SU-DHL-6 (cell line): ENCODE measurements around the gene SLC3A2.

Experiments
- H2AFZ ChIP-seq: fragments of 200-600 bp; sonication (generic); 2 replicates; pipeline ENCODE4 v1.6.1; 2014; ENCODE audit warnings: low read depth, mild to moderate bottlenecking, moderate library complexity, mixed read lengths, antibody characterized with exemption, low read length; ENCODE audit not compliant: severe bottlenecking
- H3F3A ChIP-seq: fragments of 200-600 bp; shearing (Covaris generic); 2 replicates; pipeline ENCODE4 v1.6.0; 2016; ENCODE audit warnings: antibody characterized with exemption, mild to moderate bottlenecking; ENCODE audit not compliant: insufficient read depth
- H3K27ac ChIP-seq: fragments of 200-600 bp; sonication (generic); 2 replicates; pipeline ENCODE4 v1.5.1; 2016; ENCODE audit warnings: low read depth, mild to moderate bottlenecking, low read length, moderate library complexity, mixed read lengths
- H3K27me3 ChIP-seq: fragments of 200-600 bp; sonication (generic), shearing (Covaris generic); 2 replicates; pipeline ENCODE4 v1.6.0; 2014; ENCODE audit warnings: mild to moderate bottlenecking, low read length
- H3K36me3 ChIP-seq: fragments of 200-600 bp; sonication (generic); 2 replicates; pipeline ENCODE4 v1.6.1; 2014; ENCODE audit warnings: mild to moderate bottlenecking, low read length, mixed read lengths
- H3K4me2 ChIP-seq: fragments of 300-600, 200-600 bp; shearing (Covaris generic), sonication (generic); 2 replicates; pipeline ENCODE4 v1.6.0; 2014; ENCODE audit warnings: low read length, low read depth, mild to moderate bottlenecking; ENCODE audit not compliant: poor library complexity, severe bottlenecking
- H3K4me3 ChIP-seq: fragments of 200-600 bp; sonication (generic); 2 replicates; pipeline ENCODE4 v1.5.1; 2014; ENCODE audit warnings: antibody characterized with exemption, low read length, mild to moderate bottlenecking, mixed read lengths; ENCODE audit not compliant: insufficient read depth, poor library complexity, severe bottlenecking
- H3K79me2 ChIP-seq: fragments of 200-600 bp; sonication (generic); 2 replicates; pipeline ENCODE4 v1.6.1; 2014; ENCODE audit warnings: mild to moderate bottlenecking, low read length, moderate library complexity; ENCODE audit not compliant: insufficient read depth
- H3K9ac ChIP-seq: fragments of 200-600 bp; sonication (generic); 2 replicates; pipeline ENCODE4 v1.7.0; 2014; ENCODE audit warnings: mild to moderate bottlenecking, low read length
- H3K9me2 ChIP-seq: fragments of 200-600 bp; sonication (generic); replicated peaks from 2 replicates; pipeline ENCODE4 v1.6.1; 2014; ENCODE audit warnings: low read length; ENCODE audit not compliant: insufficient read depth
- H3K9me3 ChIP-seq: fragments of 200-600 bp; sonication (generic); 2 replicates; pipeline ENCODE4 v1.6.1; 2014; ENCODE audit warnings: low read length, mixed read lengths; ENCODE audit not compliant: insufficient read depth
- H4K20me1 ChIP-seq: fragments of 200-600 bp; sonication (generic); 2 replicates; pipeline ENCODE4 v1.6.1; 2014; ENCODE audit warnings: low read depth, mild to moderate bottlenecking, antibody characterized with exemption, low read length, moderate library complexity, mixed read lengths
- EZH2phosphoT487 ChIP-seq: fragments of 200-600 bp; sonication (generic), shearing (Covaris generic); conservative IDR thresholded peaks from 2 replicates; pipeline ENCODE4 v1.6.1; 2018; ENCODE audit warnings: mild to moderate bottlenecking, antibody characterized with exemption, low read length, moderate library complexity, mixed read lengths
- TF ChIP-seq, protein P1 (sequence below): fragments of 200-600 bp; sonication (generic); IDR thresholded peaks from one replicate; pipeline ENCODE4 v1.5.1; 2017; ENCODE audit warnings: antibody characterized with exemption, mild to moderate bottlenecking, low read length, moderate library complexity; ENCODE audit not compliant: insufficient read depth, poor library complexity, severe bottlenecking

The SLC3A2 gene

DNA sequence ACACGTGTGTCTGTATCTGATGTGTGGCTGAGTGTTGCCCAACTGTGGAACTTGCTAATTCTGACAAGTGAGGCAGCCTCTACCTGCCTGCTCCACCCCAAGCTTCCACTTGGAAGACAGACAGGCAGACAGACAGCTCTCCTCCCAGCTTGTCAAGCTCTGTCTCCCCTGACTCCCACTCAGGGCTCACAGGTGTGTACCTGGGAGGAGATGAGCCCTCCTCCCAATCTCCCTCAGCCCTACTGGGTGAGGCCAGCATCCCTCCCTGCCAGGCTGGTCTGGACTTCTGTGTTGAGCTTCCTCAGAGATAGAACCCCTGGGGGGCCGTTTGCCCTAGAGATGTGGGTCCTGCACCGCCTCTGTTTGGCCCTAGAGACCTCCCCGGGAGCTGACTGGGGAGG, 41.5 kb downstream of the SLC3A2 start:
- H2AFZ ChIP-seq, result no peak overlapping the region
- H3K4me2 ChIP-seq, result no peak overlapping the region
- peaks cover 9% of the 10 kb centered on the region for H3F3A ChIP-seq
- H3K9ac ChIP-seq, result no peak overlapping the region
- H3K27ac ChIP-seq, result peak overlapping the region; percentile 35; the same call in 1 of the 2 replicates
- H3K9me2 ChIP-seq, result no peaks in the 10 kb centered on the region
- no peaks in the 10 kb centered on the region for H3K27me3 ChIP-seq
- no peaks in the 10 kb centered on the region for H3K9me3 ChIP-seq
- H3K4me3 ChIP-seq, result no peak overlapping the region
- H3K79me2 ChIP-seq, result no peaks in the 10 kb centered on the region
- TF ChIP-seq EZH2phosphoT487, result no peak
- TF ChIP-seq, protein P1, sequence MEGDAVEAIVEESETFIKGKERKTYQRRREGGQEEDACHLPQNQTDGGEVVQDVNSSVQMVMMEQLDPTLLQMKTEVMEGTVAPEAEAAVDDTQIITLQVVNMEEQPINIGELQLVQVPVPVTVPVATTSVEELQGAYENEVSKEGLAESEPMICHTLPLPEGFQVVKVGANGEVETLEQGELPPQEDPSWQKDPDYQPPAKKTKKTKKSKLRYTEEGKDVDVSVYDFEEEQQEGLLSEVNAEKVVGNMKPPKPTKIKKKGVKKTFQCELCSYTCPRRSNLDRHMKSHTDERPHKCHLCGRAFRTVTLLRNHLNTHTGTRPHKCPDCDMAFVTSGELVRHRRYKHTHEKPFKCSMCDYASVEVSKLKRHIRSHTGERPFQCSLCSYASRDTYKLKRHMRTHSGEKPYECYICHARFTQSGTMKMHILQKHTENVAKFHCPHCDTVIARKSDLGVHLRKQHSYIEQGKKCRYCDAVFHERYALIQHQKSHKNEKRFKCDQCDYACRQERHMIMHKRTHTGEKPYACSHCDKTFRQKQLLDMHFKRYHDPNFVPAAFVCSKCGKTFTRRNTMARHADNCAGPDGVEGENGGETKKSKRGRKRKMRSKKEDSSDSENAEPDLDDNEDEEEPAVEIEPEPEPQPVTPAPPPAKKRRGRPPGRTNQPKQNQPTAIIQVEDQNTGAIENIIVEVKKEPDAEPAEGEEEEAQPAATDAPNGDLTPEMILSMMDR, result no peak
- H4K20me1 ChIP-seq, result no peaks in the 10 kb centered on the region
- no peaks in the 10 kb centered on the region for H3K36me3 ChIP-seq

DNA sequence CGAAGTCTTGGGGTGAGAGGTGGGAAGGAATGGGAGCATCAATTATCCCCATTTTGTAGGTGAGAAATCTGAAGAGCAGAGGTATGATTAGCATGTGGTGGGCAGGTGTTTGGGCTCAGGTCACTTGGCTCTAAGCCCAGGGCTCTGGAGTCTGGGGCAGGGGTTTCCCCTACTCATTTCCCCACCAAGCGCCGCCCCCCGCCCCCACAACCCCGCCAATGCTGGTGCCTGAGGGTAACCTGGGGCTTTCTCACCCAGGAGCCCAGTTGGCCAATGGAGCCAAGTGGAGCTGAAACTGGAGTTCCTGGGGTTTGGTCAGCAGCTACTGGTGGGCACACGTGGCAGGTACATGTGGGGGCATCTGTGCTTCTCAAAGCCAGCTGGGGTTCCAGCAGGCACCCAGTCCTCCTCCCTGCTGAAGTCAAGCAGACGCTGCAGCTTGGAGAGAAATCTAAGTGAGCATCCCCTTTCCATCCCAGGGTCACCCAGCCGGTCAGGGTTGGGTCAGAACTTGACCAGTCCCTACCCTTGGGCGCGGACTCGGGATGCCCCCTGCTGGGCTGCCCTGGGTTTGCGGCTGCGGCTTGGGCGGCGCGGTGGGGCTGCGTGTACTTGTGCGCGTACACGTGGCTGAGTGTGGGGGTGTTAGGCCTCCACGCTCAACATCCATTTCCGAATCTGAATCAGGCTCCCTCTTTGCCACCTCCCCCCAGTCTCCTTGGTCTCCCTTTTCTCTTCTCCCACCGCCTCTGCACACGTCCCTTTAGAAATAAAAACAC, 42.1 kb downstream of the SLC3A2 start:
- Histone ChIP-seq H3K4me3 (no peak overlapping the region), H3K4me2 (peak overlapping the region; percentile 58)

DNA sequence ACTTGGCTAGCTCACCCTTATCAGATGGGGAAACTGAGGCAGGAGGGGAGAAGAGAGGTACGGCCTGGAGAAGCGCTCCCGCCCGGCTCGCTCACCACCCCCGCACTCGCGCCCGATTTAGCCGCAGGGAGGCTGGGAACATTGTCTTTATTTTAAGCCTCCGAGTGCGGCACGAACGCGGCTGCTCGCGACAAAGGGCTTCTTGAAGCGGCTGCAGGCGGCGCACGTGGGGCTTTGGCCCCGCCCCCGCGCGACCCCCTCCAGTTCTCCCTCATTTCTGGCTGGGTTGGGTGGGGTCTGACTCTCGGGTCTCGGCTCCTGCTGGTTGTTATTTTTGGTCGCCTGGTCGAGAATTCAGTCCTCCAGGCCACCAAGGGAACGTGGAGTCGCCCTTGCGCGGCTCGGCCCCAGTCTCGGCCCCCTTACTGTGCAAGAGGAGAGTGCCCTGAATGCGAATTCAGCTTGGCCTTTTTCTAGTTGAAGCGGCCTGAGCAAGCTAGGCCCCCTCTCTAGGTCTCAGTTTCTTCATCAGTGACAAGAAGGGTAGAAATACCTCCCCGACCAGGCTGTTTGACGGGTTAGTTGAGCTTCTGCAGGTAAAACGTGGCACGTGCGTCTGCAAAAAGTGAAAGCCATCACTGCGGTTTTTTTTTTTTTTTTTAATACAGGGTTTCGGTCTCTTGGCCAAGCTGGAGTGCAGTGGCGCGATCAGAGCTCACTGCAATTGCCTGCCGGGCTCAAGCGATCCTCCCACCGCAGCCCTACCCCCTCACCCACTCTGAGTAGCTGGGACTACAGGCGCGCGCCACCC, 43.1 kb downstream of the SLC3A2 start:
- no peaks in the 10 kb centered on the region for H4K20me1 ChIP-seq
- peak overlapping the region; percentile 61 for H3K27ac ChIP-seq
- H3K27me3 ChIP-seq, result no peaks in the 10 kb centered on the region
- TF ChIP-seq EZH2phosphoT487, result no peak
- TF ChIP-seq, protein P1, result no peak
- peak overlapping the region; percentile 53 for H3K9ac ChIP-seq
- no peaks in the 10 kb centered on the region for H3K9me3 ChIP-seq
- peak overlapping the region; percentile 58 for H3K4me2 ChIP-seq
- peaks cover 9% of the 10 kb centered on the region for H3F3A ChIP-seq
- H3K79me2 ChIP-seq, result no peaks in the 10 kb centered on the region
- H3K4me3 ChIP-seq, result peak overlapping the region; percentile 39
- no peaks in the 10 kb centered on the region for H3K9me2 ChIP-seq
- no peaks in the 10 kb centered on the region for H3K36me3 ChIP-seq
- peak overlapping the region; percentile 75 for H2AFZ ChIP-seq

More for the DNA sequence above, 42.1 kb downstream of the SLC3A2 start:
- Histone ChIP-seq H2AFZ (no peak overlapping the region), H3K9ac (peak overlapping the region; percentile 53; the same call in 1 of the 2 replicates), H3K36me3 (no peaks in the 10 kb centered on the region), H3K27me3 (no peaks in the 10 kb centered on the region), H4K20me1 (no peaks in the 10 kb centered on the region), H3K27ac (peak overlapping the region; percentile 35), H3K79me2 (no peaks in the 10 kb centered on the region), H3K9me2 (no peaks in the 10 kb centered on the region), H3F3A (peaks cover 9% of the 10 kb centered on the region), H3K9me3 (no peaks in the 10 kb centered on the region)
- no peak for TF ChIP-seq EZH2phosphoT487
- TF ChIP-seq, protein P1, result peak; percentile 62
